OCI-LY1 (cell line): ENCODE results near the gene KIDINS220.

ENCODE experiments used
- H2AFZ ChIP-seq: fragments of 200-600 bp; sonication (generic), shearing (Covaris generic); 2 replicates; pipeline ENCODE4 v1.6.0; 2014; ENCODE audit warnings: antibody characterized with exemption, mild to moderate bottlenecking, low read length
- H3F3A ChIP-seq: fragments of 200-600 bp; sonication (generic), shearing (Covaris generic); 2 replicates; pipeline ENCODE4 v1.6.0; 2014; ENCODE audit warnings: mild to moderate bottlenecking, antibody characterized with exemption, low read length, moderate library complexity; ENCODE audit not compliant: insufficient read depth
- H3K27ac ChIP-seq: fragments of 200-600 bp; sonication (generic); 2 replicates; pipeline ENCODE4 v1.5.1; 2014; ENCODE audit warnings: low read length, mixed run types, mild to moderate bottlenecking, low read depth; ENCODE audit not compliant: poor library complexity, severe bottlenecking
- H3K27me3 ChIP-seq: fragments of 200-600 bp; sonication (generic); 2 replicates; pipeline ENCODE4 v1.6.0; 2014; ENCODE audit warnings: antibody characterized with exemption, mild to moderate bottlenecking, low read length, moderate library complexity; ENCODE audit not compliant: insufficient read depth
- H3K36me3 ChIP-seq: fragments of 200-600 bp; sonication (generic); 2 replicates; pipeline ENCODE4 v1.6.1; 2014; ENCODE audit warnings: mild to moderate bottlenecking, antibody characterized with exemption, low read length, moderate library complexity, mixed read lengths; ENCODE audit not compliant: insufficient read depth
- H3K4me1 ChIP-seq: fragments of 200-600 bp; sonication (generic); 2 replicates; pipeline ENCODE4 v1.5.1; 2014; ENCODE audit warnings: mild to moderate bottlenecking, low read length, moderate library complexity; ENCODE audit not compliant: insufficient read depth, severe bottlenecking
- H3K4me2 ChIP-seq: fragments of 200-600 bp; sonication (generic), shearing (Covaris generic); 2 replicates; pipeline ENCODE4 v1.6.1; 2014; ENCODE audit warnings: low read length
- H3K4me3 ChIP-seq: fragments of 200-600 bp; sonication (generic); 2 replicates; pipeline ENCODE4 v1.5.1; 2014; ENCODE audit warnings: low read length, low read depth, mild to moderate bottlenecking, mixed read lengths; ENCODE audit not compliant: poor library complexity, severe bottlenecking
- H3K79me2 ChIP-seq: fragments of 200-600 bp; shearing (Covaris generic); 2 replicates; pipeline ENCODE4 v1.6.1; 2016; ENCODE audit warnings: mixed run types, low read length, mixed read lengths; ENCODE audit not compliant: insufficient read depth
- H3K9ac ChIP-seq: fragments of 200-600 bp; sonication (generic), shearing (Covaris generic); 2 replicates; pipeline ENCODE4 v1.6.1; 2014; ENCODE audit warnings: mild to moderate bottlenecking, low read length, mixed read lengths
- H3K9me2 ChIP-seq: fragments of 200-600 bp; sonication (generic), shearing (Covaris generic); 2 replicates; pipeline ENCODE4 v1.6.1; 2014; ENCODE audit warnings: low read depth, mild to moderate bottlenecking, low read length, mixed read lengths
- H3K9me3 ChIP-seq: fragments of 200-600 bp; shearing (Covaris generic); 2 replicates; pipeline ENCODE4 v1.6.1; 2014; ENCODE audit warnings: low read length, mixed read lengths
- H4K20me1 ChIP-seq: fragments of 200-600 bp; sonication (generic), shearing (Covaris generic); 2 replicates; pipeline ENCODE4 v1.6.0; 2016; ENCODE audit warnings: mild to moderate bottlenecking, low read length; ENCODE audit not compliant: insufficient read depth
- EZH2 ChIP-seq: fragments of 200-600 bp; sonication (generic), shearing (Covaris generic); IDR thresholded peaks from 2 replicates; pipeline ENCODE4 v1.8.0; 2017; ENCODE audit warnings: borderline replicate concordance, mixed run types, mild to moderate bottlenecking, antibody characterized with exemption, low read length, moderate library complexity, mixed read lengths
- TF ChIP-seq, protein P1 (sequence below): fragments of 200-600 bp; sonication (generic), shearing (Covaris generic); IDR thresholded peaks from 2 replicates; pipeline ENCODE4 v1.5.1; 2017; ENCODE audit warnings: mild to moderate bottlenecking, antibody characterized with exemption, low read length, moderate library complexity, mixed read lengths

The KIDINS220 gene

GRCh38 chr2:8779795-8780671 lies 57.4 kb downstream of the KIDINS220 start:
- H3K9ac ChIP-seq, result no peak overlapping the region
- no peaks in the 10 kb centered on the region for H3K9me3 ChIP-seq
- peaks cover 55% of the 10 kb centered on the region for H3K36me3 ChIP-seq
- H3K79me2 ChIP-seq, result no peaks in the 10 kb centered on the region
- H2AFZ ChIP-seq, result no peak overlapping the region
- H3F3A ChIP-seq, result no peaks in the 10 kb centered on the region
- TF ChIP-seq, protein P1, sequence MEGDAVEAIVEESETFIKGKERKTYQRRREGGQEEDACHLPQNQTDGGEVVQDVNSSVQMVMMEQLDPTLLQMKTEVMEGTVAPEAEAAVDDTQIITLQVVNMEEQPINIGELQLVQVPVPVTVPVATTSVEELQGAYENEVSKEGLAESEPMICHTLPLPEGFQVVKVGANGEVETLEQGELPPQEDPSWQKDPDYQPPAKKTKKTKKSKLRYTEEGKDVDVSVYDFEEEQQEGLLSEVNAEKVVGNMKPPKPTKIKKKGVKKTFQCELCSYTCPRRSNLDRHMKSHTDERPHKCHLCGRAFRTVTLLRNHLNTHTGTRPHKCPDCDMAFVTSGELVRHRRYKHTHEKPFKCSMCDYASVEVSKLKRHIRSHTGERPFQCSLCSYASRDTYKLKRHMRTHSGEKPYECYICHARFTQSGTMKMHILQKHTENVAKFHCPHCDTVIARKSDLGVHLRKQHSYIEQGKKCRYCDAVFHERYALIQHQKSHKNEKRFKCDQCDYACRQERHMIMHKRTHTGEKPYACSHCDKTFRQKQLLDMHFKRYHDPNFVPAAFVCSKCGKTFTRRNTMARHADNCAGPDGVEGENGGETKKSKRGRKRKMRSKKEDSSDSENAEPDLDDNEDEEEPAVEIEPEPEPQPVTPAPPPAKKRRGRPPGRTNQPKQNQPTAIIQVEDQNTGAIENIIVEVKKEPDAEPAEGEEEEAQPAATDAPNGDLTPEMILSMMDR, result no peak
- TF ChIP-seq EZH2, result no peak
- no peak overlapping the region for H3K27ac ChIP-seq
- H3K4me3 ChIP-seq, result no peak overlapping the region
- no peaks in the 10 kb centered on the region for H3K4me1 ChIP-seq
- H3K4me2 ChIP-seq, result no peak overlapping the region
- no peaks in the 10 kb centered on the region for H4K20me1 ChIP-seq
- H3K9me2 ChIP-seq, result no peaks in the 10 kb centered on the region
- no peaks in the 10 kb centered on the region for H3K27me3 ChIP-seq

DNA sequence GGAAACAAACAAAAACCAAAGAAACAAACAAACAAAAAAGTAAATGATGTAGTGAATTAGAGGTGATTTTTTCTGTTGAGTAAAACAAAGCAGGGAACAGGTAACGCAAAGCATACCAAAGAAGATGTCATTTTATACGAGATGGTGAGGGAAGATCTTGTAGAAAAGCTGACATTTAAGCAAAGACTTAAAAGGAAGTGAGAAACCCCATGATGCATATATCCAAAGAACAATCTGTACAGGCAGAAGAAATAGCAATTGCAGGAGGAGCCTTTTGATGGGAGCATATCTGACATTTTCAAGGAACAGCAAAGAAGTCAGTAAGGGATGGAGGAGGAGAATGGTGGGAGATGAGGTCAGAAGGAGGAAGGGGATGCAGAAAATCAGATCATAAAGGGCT lies 63.0 kb downstream of the KIDINS220 start:
- peaks cover 37% of the 10 kb centered on the region for H3K36me3 ChIP-seq
- no peak overlapping the region for H3K9ac ChIP-seq
- no peaks in the 10 kb centered on the region for H3K79me2 ChIP-seq
- H3K9me3 ChIP-seq, result no peaks in the 10 kb centered on the region
- H3F3A ChIP-seq, result no peaks in the 10 kb centered on the region
- no peak overlapping the region for H3K4me2 ChIP-seq
- TF ChIP-seq, protein P1, result no peak
- no peak for TF ChIP-seq EZH2
- H3K4me3 ChIP-seq, result no peak overlapping the region
- H2AFZ ChIP-seq, result no peak overlapping the region
- no peaks in the 10 kb centered on the region for H3K4me1 ChIP-seq
- H3K9me2 ChIP-seq, result no peaks in the 10 kb centered on the region
- no peaks in the 10 kb centered on the region for H4K20me1 ChIP-seq
- no peaks in the 10 kb centered on the region for H3K27me3 ChIP-seq
- no peak overlapping the region for H3K27ac ChIP-seq

GRCh38 chr2:8767324-8767723 lies 70.1 kb downstream of the KIDINS220 start:
- Histone ChIP-seq H3K9me2 (no peaks in the 10 kb centered on the region), H3K27me3 (no peaks in the 10 kb centered on the region), H4K20me1 (no peaks in the 10 kb centered on the region), H3K9me3 (no peaks in the 10 kb centered on the region), H3K36me3 (peaks cover 3% of the 10 kb centered on the region; the same call in 1 of the 2 replicates), H3K4me2 (no peak overlapping the region), H3K79me2 (no peaks in the 10 kb centered on the region), H3K27ac (no peak overlapping the region), H2AFZ (no peak overlapping the region), H3K4me3 (no peak overlapping the region), H3K4me1 (no peaks in the 10 kb centered on the region), H3F3A (no peaks in the 10 kb centered on the region), H3K9ac (no peak overlapping the region)
- no peak for TF ChIP-seq EZH2
- TF ChIP-seq, protein P1, result no peak
